ENCODE measurements around the gene PIK3C3. TPM values are rescaled to one million over a fixed set of nuclear protein-coding genes. Genes with fewer than 3 reads are reported as not detected.

Gene PIK3C3
- total RNA-seq, 1 experiment from 2014 or later: 23.9 TPM

GRCh38 chr18:42018831-42019230, 63.8 kb downstream of the PIK3C3 start:
- Histone ChIP-seq H3K27ac (ENCODE audit: low read length) (no peak overlapping the region), H3K4me3 (ENCODE audit: low read depth in 2 of 2, low read length in 2 of 2) (no peak overlapping the region), H3K36me3 (ENCODE audit: control insufficient read depth, insufficient read depth, low read length) (no peaks in the 10 kb centered on the region), H3K27me3 (ENCODE audit: control insufficient read depth, insufficient read depth, low read length) (no peaks in the 10 kb centered on the region), H3K4me1 (ENCODE audit: control insufficient read depth, insufficient read depth, low read length) (no peaks in the 10 kb centered on the region), H3K9me3 (ENCODE audit: control insufficient read depth, insufficient read depth, low read depth, low read length) (no peaks in the 10 kb centered on the region)
- no TSS peak for BruUV-seq (replicated peaks)
- in situ Hi-C loops (cut with HindIII; ENCODE audit: low pct_unique_long_range_greater_than_20kb, low sequenced_read_pairs): no loop called here
- ChIA-PET CTCF (no interaction called here), POLR2A (no interaction called here)
- DNase-seq (ENCODE audit: low read depth, low spot score): no peak
- intact Hi-C loops (cut with micrococcal nuclease; ENCODE audit: unreplicated experiment): no loop called here
- no peak for ATAC-seq
- TF ChIP-seq REST (IDR thresholded peaks at IDR 0.05; ENCODE audit: insufficient read depth in 1 of 2, low read depth in 2 of 2, low read length in 1 of 2) (no peak), POLR2AphosphoS5 (IDR thresholded peaks at IDR 0.05; ENCODE audit: low read depth, low read length) (no peak), SIN3A (IDR thresholded peaks at IDR 0.05; ENCODE audit: borderline replicate concordance, insufficient read depth, low read depth, low read length) (no peak), CTCF (IDR thresholded peaks at IDR 0.05) (no peak), TCF7L2 (IDR thresholded peaks at IDR 0.05; ENCODE audit: low read depth, low read length) (no peak)

- POLR2A ChIA-PET: no interaction called here
- no TSS peak for BruUV-seq (replicated peaks)
Measured at GRCh38 chr18:42024131-42024530, 69.1 kb downstream of the PIK3C3 start.

More at GRCh38 chr18:42024131-42024530, 69.1 kb downstream of the PIK3C3 start:
- TF ChIP-seq TCF7L2 (IDR thresholded peaks at IDR 0.05; ENCODE audit: low read depth, low read length) (no peak), POLR2AphosphoS5 (IDR thresholded peaks at IDR 0.05; ENCODE audit: low read depth, low read length) (no peak), CTCF (IDR thresholded peaks at IDR 0.05) (no peak), SIN3A (IDR thresholded peaks at IDR 0.05; ENCODE audit: borderline replicate concordance, insufficient read depth, low read depth, low read length) (no peak), REST (IDR thresholded peaks at IDR 0.05; ENCODE audit: insufficient read depth in 1 of 2, low read depth in 2 of 2, low read length in 1 of 2) (no peak)
- H3K27me3 ChIP-seq (ENCODE audit: control insufficient read depth, insufficient read depth, low read length): no peaks in the 10 kb centered on the region
- no peaks in the 10 kb centered on the region for H3K9me3 ChIP-seq (ENCODE audit: control insufficient read depth, insufficient read depth, low read depth, low read length)
- H3K4me1 ChIP-seq (ENCODE audit: control insufficient read depth, insufficient read depth, low read length): no peaks in the 10 kb centered on the region
- intact Hi-C loops (cut with micrococcal nuclease; ENCODE audit: unreplicated experiment): no loop called here
- no peaks in the 10 kb centered on the region for H3K36me3 ChIP-seq (ENCODE audit: control insufficient read depth, insufficient read depth, low read length)
- in situ Hi-C loops (cut with HindIII; ENCODE audit: low pct_unique_long_range_greater_than_20kb, low sequenced_read_pairs): no loop called here
- CTCF ChIA-PET: no interaction called here
- ATAC-seq (no peak), DNase-seq (ENCODE audit: low read depth, low spot score) (no peak)
- no peak overlapping the region for H3K4me3 ChIP-seq (ENCODE audit: low read depth in 2 of 2, low read length in 2 of 2)
- H3K27ac ChIP-seq (ENCODE audit: low read length): no peak overlapping the region

Measured in Panc1 (cell line).